HG03095 (cell line): ENCODE data around the gene SQSTM1.
A peak's percentile ranks its signal among the peaks of the same experiment; 100 is the strongest.
"Not testable (repeated sequence)": the region's sequence is repeated elsewhere in the genome, so short reads cannot be mapped to it uniquely, and the experiment has no call there.

ENCODE experiments used
- ATAC-seq: cut with Tn5 transposase; IDR thresholded peaks from one replicate; pipeline ENCODE4 v1.9.1; 2021; ENCODE audit warnings: moderate library complexity; ENCODE audit not compliant: unreplicated experiment

SQSTM1 gene

DNA sequence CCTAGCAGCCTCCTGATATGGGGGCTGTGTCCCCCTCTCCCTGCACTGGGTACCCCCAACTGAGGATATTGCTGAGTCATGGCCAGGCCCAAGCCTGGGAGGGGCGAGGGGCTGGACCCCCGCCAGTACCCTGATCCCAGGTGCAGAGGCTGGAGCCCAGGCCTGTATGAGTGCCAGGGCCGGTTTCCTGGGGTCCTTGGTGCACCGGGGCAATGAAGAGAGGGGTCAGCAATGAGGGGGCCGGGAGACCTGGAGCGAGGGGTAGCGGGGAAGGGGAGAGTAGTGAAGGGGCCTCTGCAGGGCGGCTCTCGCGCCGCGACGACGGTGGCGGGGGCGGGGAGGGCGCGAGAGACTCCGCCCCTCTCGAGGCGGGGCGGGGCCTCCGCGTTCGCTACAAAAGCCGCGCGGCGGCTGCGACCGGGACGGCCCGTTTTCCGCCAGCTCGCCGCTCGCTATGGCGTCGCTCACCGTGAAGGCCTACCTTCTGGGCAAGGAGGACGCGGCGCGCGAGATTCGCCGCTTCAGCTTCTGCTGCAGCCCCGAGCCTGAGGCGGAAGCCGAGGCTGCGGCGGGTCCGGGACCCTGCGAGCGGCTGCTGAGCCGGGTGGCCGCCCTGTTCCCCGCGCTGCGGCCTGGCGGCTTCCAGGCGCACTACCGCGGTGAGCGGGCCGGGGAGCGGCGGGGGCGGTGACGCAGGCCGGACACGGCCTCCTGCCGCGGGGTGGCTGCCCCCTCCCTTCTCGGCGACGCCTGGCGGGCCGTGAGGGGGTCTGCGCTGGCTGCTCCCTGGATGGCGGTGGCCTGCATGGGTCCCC lies at the start of gene SQSTM1:
Gene SQSTM1, plus strand, starts transcription at position 423 of the 815 bp plus-strand sequence. Its CDS starts 32 bp downstream, at position 455.
- peak; percentile 25 for ATAC-seq

DNA sequence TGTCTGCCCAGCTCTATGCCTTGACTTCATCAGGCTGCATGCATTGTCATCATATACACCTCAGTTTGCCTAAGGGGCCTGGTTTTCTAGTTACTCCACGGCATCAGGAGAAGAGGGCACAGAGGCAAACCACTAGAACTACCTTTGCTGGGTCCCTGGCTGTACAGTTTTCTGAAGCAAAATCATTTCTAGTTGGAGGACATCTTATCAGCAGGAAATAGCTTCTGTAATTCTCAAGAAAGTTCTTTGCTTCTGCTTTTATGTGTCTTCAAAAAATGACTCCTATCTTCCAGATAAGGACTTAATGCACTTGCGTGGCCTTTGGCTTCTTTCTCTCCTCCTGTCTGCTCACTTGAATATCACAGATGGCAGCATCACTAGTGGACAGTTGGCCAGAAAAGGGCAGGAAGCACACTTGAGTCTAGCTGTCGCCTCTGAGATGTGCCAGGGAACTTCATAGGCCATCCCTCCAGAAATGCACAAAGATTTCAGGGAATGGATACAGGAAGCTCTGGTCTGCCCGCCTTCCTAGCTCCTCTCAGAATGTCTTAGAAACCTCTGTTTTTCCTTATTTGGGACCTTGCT lies 49.3 kb upstream of the SQSTM1 start:
- no peak for ATAC-seq

DNA sequence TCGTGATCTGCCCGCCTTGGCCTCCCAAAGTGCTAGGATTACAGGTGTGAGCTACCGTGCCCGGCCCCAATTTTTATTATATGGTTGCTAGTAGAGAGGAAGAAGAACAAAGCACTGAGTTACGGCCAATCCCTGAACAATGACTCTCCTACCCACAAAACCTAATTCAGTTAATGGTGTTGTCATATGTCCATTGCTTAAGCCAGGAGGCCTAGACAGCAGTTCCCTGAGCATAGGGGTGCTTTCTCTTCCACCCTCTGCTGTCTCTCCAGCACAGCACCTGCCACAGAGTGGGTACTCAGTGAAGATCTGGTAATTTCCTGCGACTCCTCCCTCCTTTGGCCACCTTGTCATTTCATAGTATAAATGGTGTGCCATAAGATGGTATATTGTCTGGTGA lies 48.4 kb upstream of the SQSTM1 start:
- ATAC-seq, result no peak

DNA sequence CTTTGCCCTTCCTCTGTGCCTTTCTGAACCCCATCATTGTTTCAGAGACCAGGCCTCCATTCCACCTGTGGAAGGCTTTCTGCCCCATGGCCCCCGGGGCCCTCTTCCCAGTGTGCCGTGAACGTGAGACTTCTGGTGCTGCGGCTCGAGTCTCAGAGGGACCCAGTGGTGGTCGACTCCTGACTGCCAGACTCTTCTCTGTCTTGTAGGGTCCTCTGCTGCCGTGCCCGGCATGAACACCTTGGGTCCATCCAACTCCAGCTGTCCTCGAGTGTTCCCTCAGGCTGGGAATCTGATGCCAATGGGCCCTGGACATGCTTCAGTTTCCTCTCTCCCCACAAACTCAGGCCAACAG lies 47.0 kb upstream of the SQSTM1 start:
- ATAC-seq, result no peak

DNA sequence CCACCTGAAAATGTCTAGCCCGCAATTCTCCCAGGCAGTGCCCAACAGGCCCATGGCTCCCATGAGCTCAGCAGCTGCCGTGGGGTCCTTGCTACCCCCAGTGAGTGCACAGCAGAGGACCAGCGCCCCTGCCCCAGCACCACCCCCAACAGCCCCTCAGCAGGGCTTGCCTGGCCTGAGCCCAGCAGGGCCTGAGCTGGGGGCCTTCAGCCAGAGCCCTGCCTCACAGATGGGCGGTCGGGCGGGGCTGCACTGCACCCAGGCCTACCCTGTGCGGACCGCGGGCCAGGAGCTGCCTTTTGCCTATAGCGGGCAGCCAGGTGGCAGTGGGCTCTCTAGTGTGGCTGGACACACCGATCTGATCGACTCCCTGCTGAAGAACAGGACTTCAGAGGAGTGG lies 46.3 kb upstream of the SQSTM1 start:
- no peak for ATAC-seq

DNA sequence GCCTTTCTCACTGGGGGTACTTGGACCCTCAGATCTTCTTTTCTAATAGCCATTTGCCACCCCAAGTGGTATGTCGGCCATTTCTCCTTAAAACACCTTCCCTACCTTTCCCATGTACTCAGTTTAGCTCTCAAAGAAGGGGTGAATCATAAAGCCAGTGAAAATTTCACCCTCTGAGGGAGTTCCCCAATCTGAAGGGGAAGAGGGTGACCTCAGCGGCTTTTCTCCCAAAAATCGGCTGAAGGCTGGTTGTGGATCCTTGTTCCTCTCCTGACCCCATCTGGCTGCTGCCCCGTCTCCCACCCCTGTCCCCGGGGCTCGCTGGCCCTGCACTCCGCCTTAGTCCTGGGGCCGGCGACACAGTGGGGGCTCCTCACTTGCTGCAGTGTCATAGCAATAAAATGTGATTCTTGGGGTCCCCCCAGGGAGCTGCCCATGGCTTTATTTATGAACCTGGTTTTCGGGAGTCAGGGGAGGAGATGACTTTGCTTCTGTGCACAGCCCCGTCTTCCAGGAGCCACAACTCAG lies 44.2 kb upstream of the SQSTM1 start:
- ATAC-seq, result no peak

DNA sequence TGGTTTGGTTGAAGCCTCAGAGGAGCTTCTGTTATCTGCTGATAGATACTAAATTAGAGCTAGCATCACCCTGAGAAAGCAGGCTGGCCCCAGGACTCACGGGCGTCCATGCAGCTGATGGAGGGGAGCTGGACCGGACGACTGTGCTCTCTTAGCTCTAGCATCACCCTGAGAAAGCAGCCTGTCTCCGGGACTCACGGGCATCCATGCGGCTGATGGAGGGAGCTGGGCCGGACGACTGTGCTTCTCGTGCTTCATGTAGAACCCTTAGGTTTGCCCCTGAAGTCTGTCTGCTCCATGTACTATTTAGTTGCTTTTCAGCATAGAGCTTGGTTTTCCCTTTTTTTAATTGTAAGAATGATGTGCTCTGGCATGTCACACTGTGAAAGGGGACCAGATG lies 43.2 kb upstream of the SQSTM1 start:
- ATAC-seq, result no peak

DNA sequence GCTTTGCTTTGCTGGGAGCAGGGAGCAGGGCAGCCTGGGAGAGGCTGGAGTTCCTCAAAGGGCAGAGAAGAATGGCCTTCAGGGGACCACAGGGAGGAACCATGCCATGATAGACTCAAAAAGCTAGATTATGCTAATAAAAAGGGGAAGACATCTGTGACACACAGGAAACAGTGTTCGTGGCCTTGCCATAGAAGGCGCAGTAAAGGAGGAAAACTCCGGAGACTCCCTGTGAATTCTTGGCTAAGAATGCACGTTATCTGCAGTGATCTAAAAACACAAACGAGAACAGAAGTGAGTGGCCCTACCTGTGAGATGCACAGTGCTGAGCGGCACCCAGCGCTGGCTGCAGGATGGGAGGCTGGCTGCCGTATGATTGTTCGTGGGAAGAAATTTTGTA lies 42.8 kb upstream of the SQSTM1 start:
- ATAC-seq, result no peak

DNA sequence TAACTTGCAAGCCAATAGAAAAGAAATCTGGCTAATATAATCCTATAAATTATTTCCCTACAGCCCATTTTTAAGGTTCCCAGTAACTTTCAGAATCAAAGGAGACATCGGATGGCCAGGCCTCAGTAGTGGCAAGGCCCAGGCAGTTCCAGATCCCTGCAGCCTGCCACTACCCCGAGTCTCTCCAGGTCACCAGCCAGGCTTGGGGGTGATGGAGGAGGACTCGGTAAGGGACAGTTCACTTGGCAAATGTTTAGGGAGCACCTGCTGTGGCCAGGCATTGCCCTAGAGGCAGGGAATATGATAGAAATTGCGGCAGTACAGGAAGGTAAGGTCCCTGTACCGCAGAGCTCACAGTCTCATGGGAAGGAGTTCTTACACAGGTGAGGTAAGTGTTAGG lies 42.1 kb upstream of the SQSTM1 start:
- no peak for ATAC-seq

DNA sequence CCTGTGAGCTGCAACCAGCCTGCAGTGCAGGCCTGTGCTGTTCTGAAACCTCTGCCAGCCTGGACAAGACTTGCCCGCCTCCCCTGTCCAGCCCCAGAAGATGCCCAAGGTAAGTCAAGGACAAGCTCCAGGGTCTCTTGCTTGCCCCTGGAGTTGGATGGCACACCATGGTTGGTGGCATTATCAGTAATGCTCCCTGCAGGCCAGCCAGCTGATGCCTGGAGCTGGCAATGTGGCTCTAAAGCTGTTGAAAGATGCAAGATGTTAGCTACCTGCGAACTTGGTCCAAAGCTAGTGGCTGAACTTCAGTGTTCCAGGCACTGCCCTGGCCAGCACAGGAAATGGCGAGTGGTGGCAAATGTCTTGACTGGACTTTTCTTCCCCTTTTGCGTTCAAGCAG lies 40.9 kb upstream of the SQSTM1 start:
- no peak for ATAC-seq

DNA sequence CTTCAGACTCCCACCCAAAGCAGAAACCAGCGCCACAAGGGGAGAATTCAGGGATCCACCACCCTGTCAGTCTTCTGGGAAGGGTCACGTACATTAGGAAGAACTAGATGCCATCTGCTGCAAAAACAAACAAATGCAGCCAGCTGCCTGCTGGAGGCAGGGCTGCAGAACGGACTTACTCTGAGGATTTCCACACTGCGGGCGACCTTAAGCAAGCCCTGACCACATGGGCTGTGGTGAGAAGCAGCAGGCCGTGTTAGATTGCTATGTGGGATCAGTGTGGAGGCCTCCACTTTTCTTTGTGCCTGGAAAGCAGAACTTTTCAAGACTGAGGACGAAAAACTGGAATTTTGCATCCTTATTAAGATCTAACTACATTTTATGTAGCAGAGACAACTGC lies 40.3 kb upstream of the SQSTM1 start:
- ATAC-seq, result no peak

DNA sequence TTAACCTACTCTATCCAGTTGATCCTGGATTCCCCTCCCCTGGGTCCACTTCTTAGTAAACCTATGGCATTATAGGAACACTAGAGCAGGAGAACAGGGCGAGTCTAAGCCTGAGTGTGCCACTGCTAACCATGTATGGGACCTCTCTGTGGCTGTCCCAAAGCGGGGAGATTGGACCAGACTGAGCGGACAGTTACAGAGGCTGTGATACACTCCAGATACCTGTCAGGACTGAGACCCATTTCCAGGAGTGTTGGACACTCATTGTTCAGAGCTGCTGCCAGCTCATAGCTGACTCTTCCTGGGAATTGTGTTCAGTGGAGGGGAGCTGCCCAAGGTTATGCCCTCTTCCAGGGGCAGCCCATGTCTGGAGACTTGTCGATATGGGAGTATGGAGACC lies 38.9 kb upstream of the SQSTM1 start:
- ATAC-seq, result no peak

DNA sequence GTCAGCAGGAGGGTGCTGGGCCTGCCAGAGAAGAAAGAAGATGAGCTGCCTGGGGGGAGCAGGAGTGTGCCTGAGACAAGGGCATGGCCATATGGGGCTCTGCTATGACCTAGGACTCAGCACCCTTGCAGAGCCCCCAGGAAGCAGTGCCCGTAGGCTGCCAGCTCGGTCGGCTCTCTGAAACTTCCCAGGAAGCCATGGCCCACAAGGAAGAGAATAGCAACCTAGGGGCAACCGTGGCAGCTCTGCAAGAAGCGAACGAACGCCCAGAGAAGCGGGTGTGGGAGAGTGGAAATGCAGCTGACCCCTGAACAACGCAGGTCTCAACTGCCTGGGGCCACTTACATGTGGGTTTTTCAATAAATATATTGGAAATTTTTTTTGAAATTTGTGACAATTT lies 37.6 kb upstream of the SQSTM1 start:
- no peak for ATAC-seq

DNA sequence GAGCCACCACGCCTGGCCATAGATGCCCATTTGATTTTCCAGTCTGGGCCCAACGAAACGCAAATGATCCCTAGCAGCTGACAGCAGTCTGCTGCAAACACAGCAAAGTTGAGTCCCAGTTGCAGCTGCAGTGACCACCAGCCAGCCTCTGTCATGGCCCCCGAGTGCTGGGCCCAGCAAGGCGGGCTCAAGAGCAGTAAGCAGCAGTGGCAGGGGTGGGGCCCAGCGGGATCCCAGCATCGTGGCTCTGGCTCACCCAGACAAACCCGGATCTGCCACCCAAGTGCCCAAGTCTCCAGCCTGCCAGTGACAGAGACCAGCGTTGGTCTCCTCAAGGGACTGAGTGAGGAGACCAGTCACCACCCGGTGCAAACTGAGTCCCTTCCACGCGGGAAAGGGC lies 33.8 kb upstream of the SQSTM1 start:
- ATAC-seq, result no peak

DNA sequence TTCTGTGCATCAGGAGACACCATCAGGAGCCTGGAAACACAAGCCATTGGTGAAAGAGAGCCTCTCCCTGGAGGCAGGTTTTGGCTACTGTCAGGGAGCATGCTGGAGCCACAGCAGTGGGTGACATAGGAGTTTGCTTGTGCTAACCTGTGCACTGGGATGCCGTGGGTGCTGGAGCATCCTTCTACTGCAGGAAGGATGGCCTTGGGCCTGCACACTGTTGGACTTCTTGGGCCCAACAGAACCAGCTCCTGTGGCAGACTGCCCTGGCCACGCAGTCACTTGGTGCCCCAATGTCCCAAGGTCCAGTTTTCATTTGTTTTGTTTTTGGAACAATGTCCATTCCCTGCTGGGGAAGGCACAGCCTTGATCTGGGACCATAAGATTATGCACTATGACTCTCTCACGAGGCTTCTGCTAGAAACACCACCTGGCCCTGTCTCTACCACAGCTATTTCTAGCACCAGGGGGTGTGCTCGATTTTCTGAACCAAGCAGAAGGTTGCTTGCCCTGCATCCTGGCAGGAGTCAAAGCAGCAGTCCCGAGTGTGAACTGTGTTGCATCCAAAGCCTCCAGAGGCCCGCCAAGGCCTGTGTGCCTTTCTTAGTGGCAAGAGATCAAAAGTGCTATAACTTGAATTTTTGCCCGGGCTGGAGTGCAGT lies 32.4 kb upstream of the SQSTM1 start:
- no peak for ATAC-seq

DNA sequence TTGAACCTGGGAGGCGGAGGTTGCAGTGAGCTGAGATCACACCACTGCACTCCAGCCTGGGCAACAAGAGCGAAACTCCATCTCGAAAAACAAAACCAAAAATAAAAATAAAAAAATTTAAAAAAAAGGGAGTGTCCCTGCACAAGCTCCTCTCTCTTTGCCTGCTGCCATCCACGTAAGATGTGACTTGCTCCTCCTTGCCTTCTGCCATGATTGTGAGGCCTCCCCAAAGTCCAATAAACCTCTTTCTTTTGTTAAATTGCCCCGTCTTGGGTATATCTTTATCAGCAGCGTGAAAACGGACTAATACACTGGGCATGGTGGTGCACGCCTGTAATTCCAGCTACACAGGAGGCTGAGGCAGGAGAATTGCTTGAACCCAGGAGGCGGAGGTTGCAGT lies 31.4 kb upstream of the SQSTM1 start:
- ATAC-seq, result not testable (repeated sequence)

DNA sequence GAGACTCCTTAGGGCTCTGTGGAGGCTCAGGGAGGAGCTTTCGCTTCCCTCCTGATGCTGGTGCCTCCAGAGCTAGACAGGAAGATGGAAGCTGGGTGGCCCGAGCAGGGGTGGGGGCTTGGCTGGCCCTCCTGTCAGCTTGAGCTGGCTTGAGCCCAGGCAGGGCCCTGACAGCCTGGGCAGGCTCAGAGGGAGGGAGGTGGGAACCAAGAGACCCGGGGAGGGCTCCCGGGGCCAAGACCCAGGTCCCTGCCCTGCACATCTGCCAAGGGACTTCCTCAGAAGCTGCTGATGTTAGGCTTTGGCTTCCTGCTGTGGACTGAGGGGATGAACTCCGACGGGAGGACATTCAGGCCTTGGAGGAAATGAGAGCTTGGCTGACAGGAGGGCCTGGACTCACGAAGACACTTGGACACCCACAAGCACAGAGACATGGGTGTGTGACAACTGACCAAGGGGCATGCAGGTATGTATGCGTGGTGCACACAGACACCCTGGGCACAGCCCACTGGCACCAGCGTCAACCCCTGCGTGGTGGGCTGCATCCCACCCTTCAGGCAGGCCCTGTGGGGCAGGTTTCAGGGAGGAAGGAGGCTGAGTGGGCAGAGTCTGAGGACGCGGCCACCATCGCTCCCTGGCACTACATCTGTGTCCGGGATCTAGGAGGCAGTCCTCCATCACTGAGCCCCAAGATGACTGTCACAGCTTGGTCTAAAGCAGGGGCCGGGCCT lies 28.7 kb upstream of the SQSTM1 start:
- no peak for ATAC-seq

DNA sequence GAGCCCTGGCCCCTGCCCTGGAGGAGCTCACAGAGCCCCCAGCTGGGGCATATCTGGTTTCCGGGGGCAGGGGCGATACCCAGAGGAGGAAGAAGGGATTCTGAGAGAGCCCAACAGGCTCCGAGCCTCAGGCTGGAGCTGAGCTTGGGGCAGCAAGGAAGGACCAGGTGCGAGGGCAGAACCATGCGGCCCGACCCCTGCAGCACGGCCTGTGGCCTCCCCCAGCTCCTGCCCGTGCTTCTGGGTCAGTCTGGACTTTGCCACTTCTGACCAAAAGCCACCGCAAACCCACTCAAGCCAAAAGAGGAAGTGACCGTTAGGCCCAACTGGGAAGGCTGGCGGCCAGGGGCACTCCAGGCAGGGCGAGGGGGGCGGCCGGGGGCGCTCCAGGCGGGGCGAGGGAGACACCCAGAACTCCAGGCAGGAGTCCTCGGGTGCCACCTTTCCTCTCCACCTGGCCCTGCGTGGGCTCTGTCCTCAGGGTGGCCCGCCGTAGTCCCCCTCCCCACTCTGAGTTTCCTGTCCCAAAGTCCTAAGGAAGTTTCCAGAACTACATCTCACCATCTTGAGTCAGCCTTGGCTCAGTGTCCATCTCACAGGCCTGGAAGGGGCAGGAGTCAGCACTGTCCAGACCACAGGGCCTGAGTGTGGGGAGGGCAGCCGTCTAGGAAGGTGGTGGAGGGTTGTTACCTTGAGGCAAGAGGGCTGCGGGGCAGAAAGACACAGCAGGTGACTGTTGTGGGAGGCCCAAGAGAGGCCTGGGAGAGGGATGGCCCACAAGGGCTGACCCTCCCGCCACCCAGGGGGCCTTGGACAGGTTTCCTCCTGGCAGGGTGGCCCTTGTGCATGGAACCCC lies 27.9 kb upstream of the SQSTM1 start:
- no peak for ATAC-seq

DNA sequence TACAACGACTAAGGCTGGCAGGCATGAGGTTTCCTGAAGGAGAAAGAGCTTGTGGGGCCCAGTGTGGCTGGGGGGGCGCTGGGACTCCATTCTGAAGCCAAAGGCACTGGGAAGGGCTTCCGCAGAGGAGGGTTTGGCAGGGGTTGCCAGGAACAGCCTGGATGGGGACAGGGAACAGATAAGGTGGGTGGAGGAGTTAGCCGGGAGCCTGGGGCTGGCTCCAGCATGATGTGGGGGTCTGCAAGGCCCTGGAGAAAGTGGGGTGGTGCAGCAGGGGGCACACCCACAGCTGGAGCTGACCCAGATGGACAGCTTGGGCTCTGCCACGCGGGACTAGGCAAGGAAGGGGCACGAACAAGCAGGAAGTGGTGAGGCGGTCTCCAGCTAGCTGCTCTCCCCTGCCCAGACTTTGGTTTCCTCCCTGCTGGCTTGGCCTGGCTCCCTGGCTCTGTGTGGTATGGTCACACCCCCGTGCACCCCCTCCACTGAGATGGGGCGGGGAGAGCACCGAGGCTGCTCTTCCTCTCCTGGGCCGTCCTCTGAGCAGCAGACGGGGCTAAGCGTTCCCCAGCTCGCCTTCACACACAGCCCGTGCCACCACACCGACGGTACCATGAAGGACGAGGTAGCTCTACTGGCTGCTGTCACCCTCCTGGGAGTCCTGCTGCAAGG lies 27.1 kb upstream of the SQSTM1 start, which contains the start of gene LTC4S:
Gene LTC4S, plus strand, starts transcription at position 519 of the 672 bp plus-strand sequence. Its CDS starts 95 bp downstream, at position 614.
- ATAC-seq, result no peak

DNA sequence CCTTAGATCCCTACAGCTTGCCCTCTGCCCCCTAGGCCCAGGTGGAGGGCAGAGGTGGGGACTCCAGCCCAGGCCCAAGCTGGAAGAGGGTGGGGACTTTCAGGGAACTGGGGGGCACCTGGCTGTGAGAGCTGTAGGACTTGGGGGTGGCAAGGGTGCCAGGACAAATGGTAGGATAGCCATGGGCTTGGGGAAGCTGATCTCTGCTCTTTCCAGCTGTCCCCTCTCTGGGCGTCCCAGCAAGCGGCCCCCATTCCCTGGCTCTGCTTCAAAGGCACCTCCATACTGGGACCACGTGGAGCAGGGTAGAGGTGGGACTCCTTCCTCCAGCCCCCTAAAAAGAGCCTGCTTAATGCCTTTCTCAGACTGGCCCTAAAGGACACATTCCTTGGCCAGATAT lies 26.5 kb upstream of the SQSTM1 start:
- no peak for ATAC-seq
